C4-2B (cell line): ENCODE measurements around the gene DBNL.

Source experiments
- ZFX ChIP-seq: fragments of 450-650 bp; IDR thresholded peaks from 2 replicates; pipeline ENCODE4 v1.6.1; 2017
- TF ChIP-seq, protein P1 (sequence below): fragments of 450-650 bp; conservative IDR thresholded peaks from 2 replicates; pipeline ENCODE4 v1.5.1; 2017; ENCODE audit warnings: mild to moderate bottlenecking

DNA sequence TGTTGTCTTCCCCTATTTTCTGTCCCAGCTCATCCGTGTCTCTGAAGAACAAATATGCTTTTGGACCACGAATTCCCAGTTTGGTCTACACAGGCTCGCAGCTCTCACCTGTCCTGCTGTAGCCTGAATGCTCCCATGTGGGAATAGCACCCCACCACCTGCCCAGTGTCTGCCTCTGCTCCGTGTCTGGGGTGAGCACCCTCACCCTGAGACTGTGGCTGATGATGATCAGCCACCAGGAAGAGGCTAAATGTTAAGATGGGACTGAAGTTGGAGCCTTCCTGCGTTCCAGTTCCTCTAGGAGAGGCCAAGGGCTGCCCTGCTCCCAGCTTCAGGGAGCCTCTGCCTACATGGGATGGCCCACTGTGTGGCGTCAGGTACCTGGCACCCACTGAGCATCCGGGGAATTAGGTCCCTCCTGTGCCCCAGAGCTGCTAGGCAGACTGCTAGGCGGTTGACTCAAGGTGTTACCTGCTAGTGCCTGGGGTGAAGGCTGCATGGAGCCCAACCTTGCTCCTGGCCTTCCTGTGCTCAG is 17.2 kb downstream of the DBNL start:
- TF ChIP-seq, protein P1, sequence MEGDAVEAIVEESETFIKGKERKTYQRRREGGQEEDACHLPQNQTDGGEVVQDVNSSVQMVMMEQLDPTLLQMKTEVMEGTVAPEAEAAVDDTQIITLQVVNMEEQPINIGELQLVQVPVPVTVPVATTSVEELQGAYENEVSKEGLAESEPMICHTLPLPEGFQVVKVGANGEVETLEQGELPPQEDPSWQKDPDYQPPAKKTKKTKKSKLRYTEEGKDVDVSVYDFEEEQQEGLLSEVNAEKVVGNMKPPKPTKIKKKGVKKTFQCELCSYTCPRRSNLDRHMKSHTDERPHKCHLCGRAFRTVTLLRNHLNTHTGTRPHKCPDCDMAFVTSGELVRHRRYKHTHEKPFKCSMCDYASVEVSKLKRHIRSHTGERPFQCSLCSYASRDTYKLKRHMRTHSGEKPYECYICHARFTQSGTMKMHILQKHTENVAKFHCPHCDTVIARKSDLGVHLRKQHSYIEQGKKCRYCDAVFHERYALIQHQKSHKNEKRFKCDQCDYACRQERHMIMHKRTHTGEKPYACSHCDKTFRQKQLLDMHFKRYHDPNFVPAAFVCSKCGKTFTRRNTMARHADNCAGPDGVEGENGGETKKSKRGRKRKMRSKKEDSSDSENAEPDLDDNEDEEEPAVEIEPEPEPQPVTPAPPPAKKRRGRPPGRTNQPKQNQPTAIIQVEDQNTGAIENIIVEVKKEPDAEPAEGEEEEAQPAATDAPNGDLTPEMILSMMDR: no peak
- no peak for TF ChIP-seq ZFX
